ENCODE data around the gene CEP43.

CEP43 gene

GRCh38 chr6:166969390-166970002 is 29.7 kb upstream of the CEP43 start:
- no peak overlapping the region for H3K4me3 ChIP-seq (replicated peaks in 1 of 2; ENCODE audit: low read depth in 2 of 2, low read length in 2 of 2)
- no peak for DNase-seq (ENCODE audit: low read depth in 2 of 2)

GRCh38 chr6:166970091-166970490 is 29.1 kb upstream of the CEP43 start:
- TF ChIP-seq CTCF (IDR thresholded peaks at IDR 0.05; ENCODE audit: low read depth, low read length), result no peak
- H3K4me3 ChIP-seq (replicated peaks in 1 of 2; ENCODE audit: low read depth in 2 of 2, low read length in 2 of 2), result no peak overlapping the region
- no peak for DNase-seq (ENCODE audit: low read depth in 2 of 2)

More at GRCh38 chr6:166969390-166970002, 29.7 kb upstream of the CEP43 start:
- TF ChIP-seq CTCF (IDR thresholded peaks at IDR 0.05; ENCODE audit: low read depth, low read length), result no peak

- TF ChIP-seq CTCF (IDR thresholded peaks at IDR 0.05; ENCODE audit: low read depth, low read length), result no peak
- H3K4me3 ChIP-seq (replicated peaks in 1 of 2; ENCODE audit: low read depth in 2 of 2, low read length in 2 of 2), result no peak overlapping the region
- no peak for DNase-seq (ENCODE audit: low read depth in 2 of 2)
Measured at GRCh38 chr6:166970776-166971175, 28.4 kb upstream of the CEP43 start.

GRCh38 chr6:166971271-166971670 is 27.9 kb upstream of the CEP43 start:
- TF ChIP-seq CTCF (IDR thresholded peaks at IDR 0.05; ENCODE audit: low read depth, low read length), result no peak
- DNase-seq (ENCODE audit: low read depth in 2 of 2), result no peak
- no peak overlapping the region for H3K4me3 ChIP-seq (replicated peaks in 1 of 2; ENCODE audit: low read depth in 2 of 2, low read length in 2 of 2)

- no peak for TF ChIP-seq CTCF (IDR thresholded peaks at IDR 0.05; ENCODE audit: low read depth, low read length)
- DNase-seq (ENCODE audit: low read depth in 2 of 2), result no peak
- H3K4me3 ChIP-seq (replicated peaks in 1 of 2; ENCODE audit: low read depth in 2 of 2, low read length in 2 of 2), result no peak overlapping the region
Measured at GRCh38 chr6:166972101-166972500, 27.1 kb upstream of the CEP43 start.

GRCh38 chr6:166976636-166977035 is 22.6 kb upstream of the CEP43 start:
- no peak for TF ChIP-seq CTCF (IDR thresholded peaks at IDR 0.05; ENCODE audit: low read depth, low read length)
- no peak for DNase-seq (ENCODE audit: low read depth in 2 of 2)
- H3K4me3 ChIP-seq (replicated peaks in 1 of 2; ENCODE audit: low read depth in 2 of 2, low read length in 2 of 2), result no peak overlapping the region

All from cardiac fibroblast (primary cell).